H1 (cell line): ENCODE measurements around the gene CERKL. TPM values are rescaled to one million over a fixed set of nuclear protein-coding genes. Genes with fewer than 3 reads are reported as not detected.

Source experiments
- CTCF ChIA-PET: fragments of 300-600 bp; sonication (Branson Sonifier 250); formaldehyde crosslinking; loops from one replicate; lab custom pipeline; 2021; ENCODE audit not compliant: partially characterized antibody; lab: Charles Lee
- POLR2A ChIA-PET: fragments of 300-600 bp; sonication (Branson Sonifier 250); formaldehyde crosslinking; loops from one replicate; lab custom pipeline; 2021; ENCODE audit warnings: inconsistent platforms; ENCODE audit not compliant: partially characterized antibody; lab: Charles Lee
- DNase-seq, 2 experiments: peaks; one replicate each; pipeline versions ENCODE4 v3.0.0 to v3.0.0-alpha.2; 2010 to 2022; ENCODE audit warnings: low spot score in 2 of 2, low read depth in 1 of 2, mixed read lengths in 1 of 2
- FAIRE-seq: peaks from 2 replicates; lab custom pipeline; 2011; peaks lifted over from hg19 to GRCh38; lab: Jason Lieb, UNC
- H2AFZ ChIP-seq: 2 replicates; pipeline ENCODE4 v1.8.1; 2012; ENCODE audit warnings: low read length, inconsistent platforms
- H2AK5ac ChIP-seq: 2 replicates; pipeline ENCODE4 v1.6.1; 2013; ENCODE audit warnings: low read depth, low read length
- H2BK120ac ChIP-seq: replicated peaks from 2 replicates; pipeline ENCODE3; 2013; ENCODE audit warnings: low read depth, low read length, inconsistent platforms
- H2BK12ac ChIP-seq: 2 replicates; pipeline ENCODE4 v1.6.1; 2013; ENCODE audit warnings: low read depth, low read length
- H2BK15ac ChIP-seq: 2 replicates; pipeline ENCODE4 v1.6.1; 2013; ENCODE audit warnings: low read length
- H2BK20ac ChIP-seq: 2 replicates; pipeline ENCODE4 v1.6.1; 2013; ENCODE audit warnings: low read length
- H2BK5ac ChIP-seq: 2 replicates; pipeline ENCODE4 v1.6.1; 2013; ENCODE audit warnings: low read depth, low read length
- H3K14ac ChIP-seq: 2 replicates; pipeline ENCODE4 v1.6.1; 2013; ENCODE audit warnings: inconsistent platforms; ENCODE audit not compliant: insufficient read length
- H3K18ac ChIP-seq: 2 replicates; pipeline ENCODE4 v1.6.1; 2013; ENCODE audit warnings: low read length; ENCODE audit errors: extremely low read depth
- H3K23ac ChIP-seq: 2 replicates; pipeline ENCODE4 v1.6.1; 2013; ENCODE audit warnings: inconsistent platforms; ENCODE audit not compliant: insufficient read length
- H3K23me2 ChIP-seq: 2 replicates; pipeline ENCODE4 v1.6.1; 2013; ENCODE audit warnings: low read depth, low read length
- H3K27ac ChIP-seq: 2 replicates; pipeline ENCODE4 v1.6.1; 2011; ENCODE audit warnings: low read depth, low read length, inconsistent platforms
- H3K27me3 ChIP-seq, 4 experiments: replicated peaks in 1 of 4; 1 replicate in 1 of 4; 2 replicates in 3 of 4; pipeline versions ENCODE4 v1.6.1 to v1.8.1; 2011 to 2013; ENCODE audit warnings: low read length in 3 of 4, mild to moderate bottlenecking in 3 of 4, inconsistent platforms in 2 of 4, mixed read lengths in 2 of 4, moderate library complexity in 1 of 4; ENCODE audit not compliant: control insufficient read depth in 3 of 4, insufficient read depth in 3 of 4; ENCODE audit errors: extremely low read depth in 1 of 4
- H3K36me3 ChIP-seq, 4 experiments: 2 replicates each; pipeline versions ENCODE4 v1.6.1 to v1.8.1; 2011 to 2013; ENCODE audit warnings: mild to moderate bottlenecking in 4 of 4, low read length in 3 of 4, moderate library complexity in 2 of 4, control low read depth in 1 of 4, inconsistent platforms in 1 of 4; ENCODE audit not compliant: insufficient read depth in 4 of 4, control insufficient read depth in 2 of 4
- H3K4ac ChIP-seq: replicated peaks from 2 replicates; pipeline ENCODE3; 2013; ENCODE audit warnings: low read length, low read depth, mixed read lengths, inconsistent platforms; ENCODE audit not compliant: insufficient read length
- H3K4me1 ChIP-seq, 4 experiments: replicated peaks in 1 of 4; 1 replicate in 1 of 4; 2 replicates in 3 of 4; pipeline versions ENCODE4 v1.6.1 to v1.8.1; 2011 to 2013; ENCODE audit warnings: low read length in 3 of 4, inconsistent platforms in 2 of 4, mixed read lengths in 1 of 4; ENCODE audit not compliant: insufficient read depth in 4 of 4, control insufficient read depth in 3 of 4
- H3K4me2 ChIP-seq, 2 experiments: 2 replicates each; pipeline versions ENCODE4 v1.6.1 to v1.8.1; 2011 to 2013; ENCODE audit warnings: low read depth in 2 of 2, low read length in 2 of 2, control low read depth in 1 of 2, inconsistent platforms in 1 of 2, mild to moderate bottlenecking in 1 of 2; ENCODE audit not compliant: insufficient read depth in 1 of 2
- H3K4me3 ChIP-seq, 4 experiments: fragments of 200-600, 300-600 bp in 1 of 4; sonication (generic), shearing (Covaris generic), sonication (Bioruptor Twin) in 1 of 4; 2 replicates each; pipeline versions ENCODE4 v1.5.1 to v1.8.1; 2011 to 2016; ENCODE audit warnings: low read length in 4 of 4, low read depth in 3 of 4, control low read depth in 2 of 4, inconsistent platforms in 2 of 4, mild to moderate bottlenecking in 2 of 4, mixed read lengths in 1 of 4, moderate library complexity in 1 of 4; ENCODE audit not compliant: insufficient read depth in 2 of 4; ENCODE audit errors: extremely low read depth in 1 of 4
- H3K56ac ChIP-seq: replicated peaks from 2 replicates; pipeline ENCODE3; 2013; ENCODE audit warnings: low read depth, mild to moderate bottlenecking, mixed read lengths, low read length, inconsistent platforms; ENCODE audit not compliant: insufficient read length
- H3K79me1 ChIP-seq: 2 replicates; pipeline ENCODE4 v1.6.1; 2013; ENCODE audit warnings: low read depth, low read length, control low read depth
- H3K79me2 ChIP-seq, 2 experiments: 2 replicates each; pipeline versions ENCODE4 v1.6.1 to v1.8.1; 2012 to 2013; ENCODE audit warnings: low read length in 2 of 2, mild to moderate bottlenecking in 2 of 2, inconsistent platforms in 1 of 2; ENCODE audit not compliant: insufficient read depth in 2 of 2, control insufficient read depth in 1 of 2
- H3K9ac ChIP-seq, 4 experiments: replicated peaks in 1 of 4; 1 replicate in 1 of 4; 2 replicates in 3 of 4; pipeline versions ENCODE4 v1.6.1 to v1.8.1; 2011 to 2013; ENCODE audit warnings: low read depth in 3 of 4, low read length in 3 of 4, control low read depth in 2 of 4, mild to moderate bottlenecking in 2 of 4, moderate library complexity in 2 of 4, inconsistent platforms in 1 of 4; ENCODE audit errors: extremely low read depth in 1 of 4
- H3K9me3 ChIP-seq, 2 experiments: 2 replicates each; pipeline versions ENCODE4 v1.6.1 to v1.8.1; 2012 to 2013; ENCODE audit warnings: mild to moderate bottlenecking in 2 of 2, moderate library complexity in 2 of 2, control low read depth in 1 of 2, inconsistent platforms in 1 of 2, low read depth in 1 of 2, low read length in 1 of 2, mixed read lengths in 1 of 2; ENCODE audit not compliant: insufficient read depth in 2 of 2
- H4K20me1 ChIP-seq, 2 experiments: replicated peaks in 1 of 2; 2 replicates each; pipeline versions ENCODE3 to v1.8.1; 2011 to 2013; ENCODE audit warnings: inconsistent platforms in 2 of 2, low read length in 2 of 2, mild to moderate bottlenecking in 1 of 2; ENCODE audit not compliant: insufficient read depth in 2 of 2, control insufficient read depth in 1 of 2
- H4K5ac ChIP-seq: 2 replicates; pipeline ENCODE4 v1.6.1; 2013; ENCODE audit warnings: low read length, low read depth, mixed read lengths, inconsistent platforms; ENCODE audit not compliant: insufficient read length
- H4K8ac ChIP-seq: 2 replicates; pipeline ENCODE4 v1.8.0; 2013; ENCODE audit warnings: mild to moderate bottlenecking, moderate library complexity, low read length, inconsistent platforms; ENCODE audit not compliant: insufficient read depth; ENCODE audit errors: extremely low read depth
- H4K91ac ChIP-seq: replicated peaks from 2 replicates; pipeline ENCODE3; 2013; ENCODE audit warnings: low read length, mixed read lengths, inconsistent platforms; ENCODE audit not compliant: insufficient read length
- CBX8 ChIP-seq: fragments of 300-800, 300-1000 bp; sonication (generic); IDR thresholded peaks from 2 replicates; pipeline ENCODE4 v1.7.1; 2016; ENCODE audit warnings: low read depth, low read length, borderline replicate concordance
- GTF2F1 ChIP-seq: IDR thresholded peaks from 2 replicates; pipeline ENCODE4 v1.6.1; 2012; ENCODE audit warnings: low read depth, low read length, improper control_type of control experiment, borderline replicate concordance
- NANOG ChIP-seq: IDR thresholded peaks from 2 replicates; pipeline ENCODE4 v1.6.1; 2011; ENCODE audit warnings: low read length, low read depth, mild to moderate bottlenecking, inconsistent platforms; ENCODE audit not compliant: insufficient read depth, poor library complexity, severe bottlenecking
- POLR2AphosphoS5 ChIP-seq: IDR thresholded peaks from 2 replicates; pipeline ENCODE4 v1.6.1; 2011; ENCODE audit warnings: low read depth, low read length
- WGBS, 2 experiments: shearing (Covaris generic) in 1 of 2; methylation state at CpG; one replicate each; pipeline versions ENCODE4 v1.1.6 to v1.1.7; 2013 to 2015; ENCODE audit warnings: low lambda C conversion rate in 2 of 2, mixed read lengths in 2 of 2, inconsistent platforms in 1 of 2, low coverage in 1 of 2, missing lambda C conversion rate in 1 of 2; ENCODE audit not compliant: insufficient replicate concordance in 2 of 2, insufficient coverage in 1 of 2, insufficient read length in 1 of 2; ENCODE audit errors: extremely low coverage in 1 of 2, missing lambda C conversion rate in 1 of 2; 5-methylcytosine and 5-hydroxymethylcytosine counted together
- polyA plus RNA-seq, 7 experiments: library from polyadenylated mRNA; depleted of rRNA in 3 of 7; stranded (reverse) in 5 of 7; unstranded in 2 of 7; fragments of >200 nt in 5 of 7; fragments of 200-250 nt in 2 of 7; gene quantifications; 1 replicate in 5 of 7; 2 replicates in 1 of 7; 4 replicates in 1 of 7; pipeline versions ENCODE4 v1.2.1 to v1.2.3, GENCODE V29; 2011 to 2013; ENCODE audit warnings: missing spikeins in 2 of 7, mixed read lengths in 2 of 7
- total RNA-seq: library from RNA; stranded (reverse); fragmentation: NEBNext Ultra II Directional; extraction: Animal tissue kit (Norgen Biotek cat#: 25700); gene quantifications from 2 replicates; pipeline ENCODE4 v1.2.1, GENCODE V29; 2021
- TF ChIP-seq, protein P1 (sequence below), 3 experiments: IDR thresholded peaks; 1 replicate in 2 of 3; 2 replicates in 1 of 3; pipeline versions ENCODE4 v1.5.1 to v1.6.1; 2011; ENCODE audit warnings: low read length in 3 of 3, mild to moderate bottlenecking in 3 of 3, inconsistent platforms in 2 of 3, low read depth in 1 of 3, moderate library complexity in 1 of 3; ENCODE audit not compliant: insufficient read depth in 1 of 3; ENCODE audit errors: control extremely low read depth in 1 of 3

The CERKL gene
- total and polyA plus RNA-seq, 2 of the 8 experiments (the other 6 are each of a cell fraction or from before 2014, with no cell fraction given) = 0.05 TPM; not detected in 1

DNA sequence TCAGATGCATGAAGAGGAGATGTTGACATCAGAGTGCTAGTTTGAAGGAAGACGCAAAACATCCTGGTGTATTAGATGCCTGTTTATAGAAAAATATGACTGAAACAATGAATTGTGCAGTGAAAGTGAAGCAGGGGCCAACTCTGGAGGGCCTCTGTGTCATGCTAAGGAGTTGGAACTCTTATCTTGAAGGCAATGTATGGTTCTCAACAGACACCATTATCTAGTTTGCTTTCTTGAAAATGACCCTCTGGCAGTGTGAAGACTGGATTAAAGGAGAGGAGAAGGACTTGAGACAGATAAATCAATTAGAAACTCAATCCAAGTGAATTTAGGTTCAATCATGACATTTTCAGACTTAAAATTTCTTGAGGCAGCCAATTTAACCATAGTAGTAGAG lies 136.7 kb downstream of the CERKL start:
- TF ChIP-seq POLR2AphosphoS5 (no peak), NANOG (no peak), GTF2F1 (no peak), CBX8 (no peak)
- TF ChIP-seq, protein P1, sequence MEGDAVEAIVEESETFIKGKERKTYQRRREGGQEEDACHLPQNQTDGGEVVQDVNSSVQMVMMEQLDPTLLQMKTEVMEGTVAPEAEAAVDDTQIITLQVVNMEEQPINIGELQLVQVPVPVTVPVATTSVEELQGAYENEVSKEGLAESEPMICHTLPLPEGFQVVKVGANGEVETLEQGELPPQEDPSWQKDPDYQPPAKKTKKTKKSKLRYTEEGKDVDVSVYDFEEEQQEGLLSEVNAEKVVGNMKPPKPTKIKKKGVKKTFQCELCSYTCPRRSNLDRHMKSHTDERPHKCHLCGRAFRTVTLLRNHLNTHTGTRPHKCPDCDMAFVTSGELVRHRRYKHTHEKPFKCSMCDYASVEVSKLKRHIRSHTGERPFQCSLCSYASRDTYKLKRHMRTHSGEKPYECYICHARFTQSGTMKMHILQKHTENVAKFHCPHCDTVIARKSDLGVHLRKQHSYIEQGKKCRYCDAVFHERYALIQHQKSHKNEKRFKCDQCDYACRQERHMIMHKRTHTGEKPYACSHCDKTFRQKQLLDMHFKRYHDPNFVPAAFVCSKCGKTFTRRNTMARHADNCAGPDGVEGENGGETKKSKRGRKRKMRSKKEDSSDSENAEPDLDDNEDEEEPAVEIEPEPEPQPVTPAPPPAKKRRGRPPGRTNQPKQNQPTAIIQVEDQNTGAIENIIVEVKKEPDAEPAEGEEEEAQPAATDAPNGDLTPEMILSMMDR (IDR thresholded peaks at IDR 0.05; ENCODE audit: control extremely low read depth in 1 of 3, insufficient read depth in 1 of 3, low read depth in 1 of 3, low read length in 3 of 3) = no peak
- TF ChIP-seq, all 59 proteins: peak for 0

More for the DNA sequence above, 136.7 kb downstream of the CERKL start:
- Histone ChIP-seq H2BK120ac (no peak overlapping the region), H4K20me1 (no peaks in the 10 kb centered on the region), H3K4ac (no peak overlapping the region), H3K4me2 (no peak overlapping the region), H3K9ac (no peak overlapping the region), H2BK20ac (no peak overlapping the region), H3K23ac (no peak overlapping the region), H3K79me2 (no peaks in the 10 kb centered on the region), H4K91ac (no peak overlapping the region), H3K14ac (no peak overlapping the region), H3K79me1 (no peaks in the 10 kb centered on the region), H3K56ac (no peak overlapping the region), H4K8ac (no peak overlapping the region), H3K36me3 (no peaks in the 10 kb centered on the region), H3K23me2 (no peaks in the 10 kb centered on the region), H2BK5ac (no peak overlapping the region), H3K27ac (no peak overlapping the region), H3K9me3 (no peaks in the 10 kb centered on the region), H3K27me3 (no peaks in the 10 kb centered on the region), H3K18ac (no peak overlapping the region), H2BK12ac (no peak overlapping the region), H2AK5ac (no peak overlapping the region), H3K4me1 (no peaks in the 10 kb centered on the region), H2BK15ac (no peak overlapping the region), H3K4me3 (no peak overlapping the region), H4K5ac (no peak overlapping the region), H2AFZ (no peak overlapping the region)
- ChIA-PET CTCF (no interaction called here), POLR2A (no interaction called here)
- 100% methylated on average over 1 of the region's 1 CpG; no CpG with 5 or more reads in 1 of the 2 experiments for WGBS, 2 experiments
- DNase-seq (no peak), FAIRE-seq (no peak)
